ENCODE results near the gene NUDT7.

NUDT7 gene

GRCh38 chr16:77723108-77723514, 797 bp downstream of the NUDT7 start:
- peak; percentile 6 for DNase-seq (ENCODE audit: low spot score)

GRCh38 chr16:77724174-77724573, 1.9 kb downstream of the NUDT7 start:
- DNase-seq (ENCODE audit: low spot score) (no peak), FAIRE-seq (no peak)

More at GRCh38 chr16:77723108-77723514, 797 bp downstream of the NUDT7 start:
- FAIRE-seq, result no peak

- DNase-seq (ENCODE audit: low spot score) (no peak), FAIRE-seq (no peak)
These were observed 7.6 kb downstream of the NUDT7 start for GRCh38 chr16:77729951-77730350.

GRCh38 chr16:77732241-77732946, 10.1 kb downstream of the NUDT7 start:
- no peak for DNase-seq (ENCODE audit: low spot score)
- no peak for FAIRE-seq

GRCh38 chr16:77736879-77737278, 14.6 kb downstream of the NUDT7 start:
- DNase-seq (ENCODE audit: low spot score) (no peak), FAIRE-seq (no peak)

- FAIRE-seq, result no peak
These were observed 16.6 kb downstream of the NUDT7 start for GRCh38 chr16:77738706-77739558.

GRCh38 chr16:77739559-77739892, 17.2 kb downstream of the NUDT7 start:
- no peak for FAIRE-seq
- DNase-seq (ENCODE audit: low spot score), result no peak

More at GRCh38 chr16:77738706-77739558, 16.6 kb downstream of the NUDT7 start:
- no peak for DNase-seq (ENCODE audit: low spot score)

- DNase-seq (ENCODE audit: low spot score) (no peak), FAIRE-seq (no peak)
These were observed 21.8 kb downstream of the NUDT7 start for GRCh38 chr16:77744141-77744540.

- FAIRE-seq (no peak), DNase-seq (ENCODE audit: low spot score) (no peak)
These were observed 23.7 kb downstream of the NUDT7 start for GRCh38 chr16:77745972-77746371.

- FAIRE-seq (no peak), DNase-seq (ENCODE audit: low spot score) (no peak)
These were observed 26.2 kb downstream of the NUDT7 start for GRCh38 chr16:77748421-77749005.

- no peak for FAIRE-seq
- no peak for DNase-seq (ENCODE audit: low spot score)
These were observed 27.1 kb downstream of the NUDT7 start for GRCh38 chr16:77749415-77749814.

- DNase-seq (ENCODE audit: low spot score), result no peak
- FAIRE-seq, result no peak
These were observed 35.7 kb downstream of the NUDT7 start for GRCh38 chr16:77758046-77758445.

- FAIRE-seq, result no peak
- no peak for DNase-seq (ENCODE audit: low spot score)
These were observed 36.2 kb downstream of the NUDT7 start for GRCh38 chr16:77758508-77758907.

GRCh38 chr16:77759201-77759600, 36.9 kb downstream of the NUDT7 start:
- DNase-seq (ENCODE audit: low spot score) (no peak), FAIRE-seq (no peak)

- FAIRE-seq (no peak), DNase-seq (ENCODE audit: low spot score) (no peak)
These were observed 37.5 kb downstream of the NUDT7 start for GRCh38 chr16:77759821-77760220.

GRCh38 chr16:77760800-77761199, 38.5 kb downstream of the NUDT7 start:
- FAIRE-seq, result no peak
- DNase-seq (ENCODE audit: low spot score), result no peak

- DNase-seq (ENCODE audit: low spot score), result no peak
- no peak for FAIRE-seq
These were observed 38.9 kb downstream of the NUDT7 start for GRCh38 chr16:77761204-77761603.

GRCh38 chr16:77762262-77762661, 39.9 kb downstream of the NUDT7 start:
- FAIRE-seq (no peak), DNase-seq (ENCODE audit: low spot score) (no peak)

- FAIRE-seq (no peak), DNase-seq (ENCODE audit: low spot score) (no peak)
These were observed 41.7 kb downstream of the NUDT7 start for GRCh38 chr16:77763994-77764393.

GRCh38 chr16:77767211-77767610, 44.9 kb downstream of the NUDT7 start:
- DNase-seq (ENCODE audit: low spot score) (no peak), FAIRE-seq (no peak)

GRCh38 chr16:77767826-77768225, 45.5 kb downstream of the NUDT7 start:
- FAIRE-seq (no peak), DNase-seq (ENCODE audit: low spot score) (no peak)
